Tibial nerve (tissue), 4 donors: ENCODE data around the gene NUAK1. TPM values are rescaled to one million over a fixed set of nuclear protein-coding genes. Genes with fewer than 3 reads are reported as not detected.

Experiments
- DNase-seq, 2 donors: peaks; one replicate each; pipeline ENCODE4 v3.0.0-alpha.2; 2019; ENCODE audit warnings: low spot score in 2 of 2
- H3K27ac ChIP-seq, 4 donors: fragments of 200-600 bp; sonication (generic) in 3 of 4; one replicate each; pipeline ENCODE4 v1.5.1; 2017 to 2019; ENCODE audit warnings: mild to moderate bottlenecking in 1 of 4
- H3K27me3 ChIP-seq, 2 donors: fragments of 200-600 bp; sonication (generic) in 1 of 2; one replicate each; pipeline versions ENCODE4 v1.5.1 to v1.6.0; 2017 to 2019
- H3K36me3 ChIP-seq, 3 donors: fragments of 200-600 bp; sonication (generic); one replicate each; pipeline ENCODE4 v1.5.1; 2018 to 2019
- H3K4me1 ChIP-seq, 4 donors: fragments of 200-600 bp; sonication (generic) in 3 of 4; one replicate each; pipeline ENCODE4 v1.5.1; 2017 to 2019
- H3K4me3 ChIP-seq, 4 donors: fragments of 200-600 bp; sonication (generic) in 3 of 4; one replicate each; pipeline ENCODE4 v1.5.1; 2017 to 2019; ENCODE audit warnings: mild to moderate bottlenecking in 1 of 4, moderate library complexity in 1 of 4
- H3K9me3 ChIP-seq, 4 donors: fragments of 200-600 bp; sonication (generic) in 3 of 4; one replicate each; pipeline ENCODE4 v1.5.1; 2017 to 2019
- EP300 ChIP-seq, 2 donors: sonication (generic); formaldehyde crosslinking; IDR thresholded peaks; one replicate each; pipeline ENCODE4 v1.6.1; 2017; ENCODE audit warnings: antibody characterized with exemption in 2 of 2, mild to moderate bottlenecking in 1 of 2
- POLR2A ChIP-seq, 2 donors: fragments of 450-650 bp; IDR thresholded peaks; one replicate each; pipeline ENCODE4 v1.6.1; 2017; ENCODE audit warnings: antibody characterized with exemption in 2 of 2, mild to moderate bottlenecking in 2 of 2, moderate library complexity in 2 of 2
- WGBS, 2 donors: methylation state at CpG; one replicate each; pipeline ENCODE4 v1.1.5; 2018; 5-methylcytosine and 5-hydroxymethylcytosine counted together
- total RNA-seq, 4 donors: library from RNA; depleted of rRNA; stranded (reverse); fragments of >200 nt; gene quantifications; one replicate each; pipeline ENCODE4 v1.1.0, GENCODE V29; 2016
- TF ChIP-seq, protein P1 (sequence below), 5 experiments: fragments of 200-600 bp in 3 of 5; fragments of 450-650 bp in 2 of 5; sonication (generic) in 3 of 5; IDR thresholded peaks; one replicate each; pipeline ENCODE4 v1.5.1; 2016 to 2019; ENCODE audit warnings: antibody characterized with exemption in 5 of 5, mild to moderate bottlenecking in 3 of 5, moderate library complexity in 2 of 5

Gene NUAK1
- total RNA-seq, 4 donors from 2014 or later: 32.0 to 47.9 (median 33.5) TPM

DNA sequence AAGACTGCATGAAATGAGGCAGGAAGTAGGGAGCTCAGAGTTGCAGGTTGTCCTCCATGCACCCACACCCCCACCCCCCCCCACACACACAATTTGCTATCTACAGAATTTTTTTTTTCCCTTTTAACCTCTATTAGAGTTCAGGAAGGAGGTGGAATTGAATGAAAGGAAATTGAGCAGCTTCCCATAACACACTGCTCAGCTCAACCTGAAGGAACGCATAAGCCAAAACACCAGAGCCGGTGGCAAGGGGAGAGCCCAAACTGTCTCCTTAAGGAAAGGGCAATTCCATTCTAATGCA lies 74.1 kb downstream of the NUAK1 start:
- Histone ChIP-seq H3K4me1 (no peaks in the 10 kb centered on the region), H3K27ac (no peak overlapping the region), H3K36me3 (peaks cover 0 to 50% (median 0%) of the 10 kb centered on the region in 3 donors), H3K9me3 (no peaks in the 10 kb centered on the region), H3K27me3 (no peaks in the 10 kb centered on the region), H3K4me3 (no peak overlapping the region)
- WGBS, 2 donors: 95% methylated on average over 2 of the region's 2 CpGs
- DNase-seq: no peak
- TF ChIP-seq POLR2A (IDR thresholded peaks at IDR 0.05) (no peak), EP300 (IDR thresholded peaks at IDR 0.05) (peak in 1 of 2 donors; percentile 3)
- TF ChIP-seq, protein P1, sequence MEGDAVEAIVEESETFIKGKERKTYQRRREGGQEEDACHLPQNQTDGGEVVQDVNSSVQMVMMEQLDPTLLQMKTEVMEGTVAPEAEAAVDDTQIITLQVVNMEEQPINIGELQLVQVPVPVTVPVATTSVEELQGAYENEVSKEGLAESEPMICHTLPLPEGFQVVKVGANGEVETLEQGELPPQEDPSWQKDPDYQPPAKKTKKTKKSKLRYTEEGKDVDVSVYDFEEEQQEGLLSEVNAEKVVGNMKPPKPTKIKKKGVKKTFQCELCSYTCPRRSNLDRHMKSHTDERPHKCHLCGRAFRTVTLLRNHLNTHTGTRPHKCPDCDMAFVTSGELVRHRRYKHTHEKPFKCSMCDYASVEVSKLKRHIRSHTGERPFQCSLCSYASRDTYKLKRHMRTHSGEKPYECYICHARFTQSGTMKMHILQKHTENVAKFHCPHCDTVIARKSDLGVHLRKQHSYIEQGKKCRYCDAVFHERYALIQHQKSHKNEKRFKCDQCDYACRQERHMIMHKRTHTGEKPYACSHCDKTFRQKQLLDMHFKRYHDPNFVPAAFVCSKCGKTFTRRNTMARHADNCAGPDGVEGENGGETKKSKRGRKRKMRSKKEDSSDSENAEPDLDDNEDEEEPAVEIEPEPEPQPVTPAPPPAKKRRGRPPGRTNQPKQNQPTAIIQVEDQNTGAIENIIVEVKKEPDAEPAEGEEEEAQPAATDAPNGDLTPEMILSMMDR (IDR thresholded peaks at IDR 0.05): no peak

DNA sequence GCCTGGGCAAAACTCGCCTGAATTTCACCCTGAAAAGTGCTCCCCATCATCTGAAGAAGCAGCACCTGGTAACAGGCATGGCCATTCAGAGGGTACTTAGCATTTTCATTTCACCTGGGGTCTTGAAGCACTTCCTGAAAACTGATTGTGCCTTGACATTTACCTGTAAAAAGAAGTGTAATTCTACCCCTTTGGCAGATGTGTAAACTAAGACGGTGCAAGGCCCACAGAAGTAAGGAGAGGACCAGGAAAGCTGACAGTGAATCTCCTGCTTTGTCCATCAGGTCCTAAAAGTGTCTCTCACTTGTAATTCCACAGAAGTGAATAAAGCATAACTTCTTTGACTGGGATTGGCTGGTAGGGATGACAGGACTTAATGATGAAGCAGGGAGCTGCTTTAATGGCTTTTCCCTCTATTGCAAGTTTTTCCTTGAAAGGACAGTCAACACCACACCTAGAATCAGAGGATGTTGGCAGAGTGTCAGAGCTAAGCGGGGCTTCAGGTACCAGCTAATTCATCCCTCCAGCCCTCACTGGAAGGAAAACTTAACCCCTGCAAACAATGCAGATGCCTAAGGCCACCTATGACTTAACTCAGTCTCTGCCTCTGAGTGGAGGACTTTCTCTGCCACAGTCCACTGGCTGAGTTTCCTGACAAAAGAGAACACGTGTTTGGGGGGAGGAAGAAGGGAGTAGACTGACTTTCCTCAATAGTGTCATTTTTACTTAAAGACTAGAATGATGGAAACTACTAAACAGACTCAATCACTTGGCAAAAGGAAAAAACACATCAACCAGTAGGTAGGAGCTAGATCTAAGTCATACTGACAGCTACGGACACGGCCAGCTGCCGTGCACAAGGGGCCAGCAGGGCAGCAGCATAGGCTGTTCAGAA lies 74.7 kb downstream of the NUAK1 start:
- Histone ChIP-seq H3K27ac (no peak overlapping the region), H3K36me3 (peaks cover 0 to 44% (median 0%) of the 10 kb centered on the region in 3 donors), H3K4me1 (no peaks in the 10 kb centered on the region), H3K27me3 (no peaks in the 10 kb centered on the region), H3K9me3 (no peaks in the 10 kb centered on the region), H3K4me3 (no peak overlapping the region)
- TF ChIP-seq POLR2A (IDR thresholded peaks at IDR 0.05) (no peak), EP300 (IDR thresholded peaks at IDR 0.05) (no peak)
- TF ChIP-seq, protein P1 (IDR thresholded peaks at IDR 0.05): no peak
- WGBS, 2 donors: 76 to 79% methylated on average over 7 of the region's 7 CpGs
- no peak for DNase-seq

DNA sequence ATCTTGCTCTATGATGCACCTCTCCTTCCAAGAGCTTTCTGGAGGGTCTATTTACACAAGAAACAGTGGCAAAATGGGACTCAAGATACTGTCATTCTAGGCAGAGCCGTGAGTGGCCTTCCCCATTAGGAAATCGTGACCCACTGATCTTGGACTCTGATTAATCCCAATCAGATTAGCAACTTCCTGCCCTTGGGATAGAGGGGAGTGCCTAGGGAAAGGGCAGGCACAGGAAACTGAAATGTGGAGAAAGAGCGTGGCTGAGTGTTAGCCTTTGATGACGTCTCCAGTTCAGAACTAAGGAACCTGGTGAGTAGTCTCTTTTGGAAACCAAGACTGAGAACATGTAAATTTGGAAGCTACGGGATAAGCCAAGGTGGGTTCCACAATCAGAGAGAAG lies 76.1 kb downstream of the NUAK1 start:
- DNase-seq: no peak
- TF ChIP-seq POLR2A (IDR thresholded peaks at IDR 0.05) (no peak), EP300 (IDR thresholded peaks at IDR 0.05) (peak in 1 of 2 donors; percentile 37)
- TF ChIP-seq, protein P1 (IDR thresholded peaks at IDR 0.05): no peak
- H3K36me3 ChIP-seq: peaks cover 0 to 30% (median 0%) of the 10 kb centered on the region in 3 donors
- no peak overlapping the region for H3K4me3 ChIP-seq
- H3K27me3 ChIP-seq: no peaks in the 10 kb centered on the region
- no peak overlapping the region for H3K27ac ChIP-seq
- H3K9me3 ChIP-seq: no peaks in the 10 kb centered on the region
- H3K4me1 ChIP-seq: no peaks in the 10 kb centered on the region
- WGBS, 2 donors: 70 to 78% methylated on average over 5 of the region's 5 CpGs

DNA sequence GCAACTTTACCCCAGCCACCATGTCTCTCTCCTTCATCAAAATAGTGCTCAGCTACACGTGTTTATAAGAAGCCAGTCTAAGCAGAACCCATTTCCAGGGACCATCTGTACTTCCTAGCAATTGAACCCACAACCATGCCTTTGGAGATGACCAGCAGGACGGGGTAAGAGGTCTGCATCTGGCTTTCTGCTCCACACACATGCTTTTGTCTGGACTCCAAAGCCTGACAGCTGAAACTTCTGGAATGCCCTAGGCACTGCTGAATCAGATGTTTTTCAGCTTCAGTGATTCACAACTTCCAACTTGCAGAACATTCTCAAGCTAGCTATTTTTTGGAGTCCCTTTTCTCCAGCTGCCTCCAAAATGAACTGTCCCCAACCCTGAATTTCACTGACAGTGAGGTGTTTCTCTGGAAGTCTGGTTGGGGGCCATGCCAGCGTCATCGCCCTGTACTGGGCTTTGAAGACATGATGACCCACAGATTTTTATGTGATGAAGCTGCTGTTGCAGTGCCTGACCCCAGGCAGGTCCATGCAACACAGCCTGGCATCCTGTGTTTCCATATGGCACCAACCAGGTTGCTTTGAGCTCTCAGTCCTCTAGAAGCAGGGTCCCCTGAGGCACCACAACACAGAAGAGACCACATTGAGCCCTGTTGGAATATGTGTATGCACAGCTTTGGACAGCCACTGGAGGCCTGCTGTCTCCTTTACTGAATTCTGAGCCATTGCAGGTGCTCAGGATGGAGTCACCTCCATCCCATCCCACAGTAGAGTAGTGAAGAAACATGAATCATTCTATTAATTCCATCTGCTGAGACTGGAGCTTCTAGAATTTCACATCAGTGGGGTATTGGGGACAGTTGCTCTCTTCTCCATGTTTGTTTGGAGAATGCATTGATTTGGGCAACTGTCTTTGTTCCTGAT lies 80.2 kb downstream of the NUAK1 start:
- H3K4me3 ChIP-seq: no peak overlapping the region

More for the DNA sequence above, 80.2 kb downstream of the NUAK1 start:
- Histone ChIP-seq H3K36me3 (no peaks in the 10 kb centered on the region), H3K27ac (no peak overlapping the region), H3K27me3 (no peaks in the 10 kb centered on the region), H3K9me3 (peaks cover 0 to 20% (median 2%) of the 10 kb centered on the region in 4 donors), H3K4me1 (no peaks in the 10 kb centered on the region)
- no peak for DNase-seq
- TF ChIP-seq EP300 (IDR thresholded peaks at IDR 0.05): no peak
- TF ChIP-seq, protein P1 (IDR thresholded peaks at IDR 0.05): no peak
- TF ChIP-seq POLR2A (IDR thresholded peaks at IDR 0.05): no peak
- WGBS, 2 donors: 66 to 67% methylated on average over 4 of the region's 4 CpGs
